Endodermal cell (in vitro differentiated cells): ENCODE data around the gene AMBRA1. TPM values are rescaled to one million over a fixed set of nuclear protein-coding genes. Genes with fewer than 3 reads are reported as not detected.
A peak's percentile ranks its signal among the peaks of the same experiment; 100 is the strongest.

ENCODE experiments used
- DNase-seq: peaks from one replicate; pipeline ENCODE4 v3.0.0-alpha.2; 2017
- H3K27ac ChIP-seq: 2 replicates; pipeline ENCODE4 v1.5.1; 2013; ENCODE audit warnings: mild to moderate bottlenecking, low read depth, low read length, moderate library complexity
- H3K27me3 ChIP-seq: 2 replicates; pipeline ENCODE4 v1.6.1; 2013; ENCODE audit warnings: mild to moderate bottlenecking, low read length, moderate library complexity; ENCODE audit not compliant: insufficient read depth, control insufficient read depth, poor library complexity, severe bottlenecking
- H3K36me3 ChIP-seq: 2 replicates; pipeline ENCODE4 v1.7.0; 2013; ENCODE audit warnings: mild to moderate bottlenecking, low read length, moderate library complexity; ENCODE audit not compliant: control insufficient read depth, insufficient read depth
- H3K4me1 ChIP-seq: one replicate; pipeline ENCODE4 v1.7.0; 2013; ENCODE audit warnings: low read length; ENCODE audit not compliant: control insufficient read depth, insufficient read depth
- H3K4me3 ChIP-seq: 2 replicates; pipeline ENCODE4 v1.5.1; 2013; ENCODE audit warnings: mild to moderate bottlenecking, low read length, moderate library complexity
- H3K9ac ChIP-seq: 2 replicates; pipeline ENCODE4 v1.6.1; 2013; ENCODE audit warnings: mild to moderate bottlenecking, low read length, moderate library complexity; ENCODE audit not compliant: poor library complexity, severe bottlenecking; ENCODE audit errors: extremely low read depth
- H3K9me3 ChIP-seq: 2 replicates; pipeline ENCODE4 v1.6.1; 2013; ENCODE audit warnings: mild to moderate bottlenecking, low read length, moderate library complexity; ENCODE audit not compliant: control insufficient read depth
- H3K27ac Mint-ChIP-seq: 2 replicates; pipeline ENCODE4 v1.8.0; 2020; ENCODE audit warnings: mixed read lengths
- H3K27me3 Mint-ChIP-seq: 2 replicates; pipeline ENCODE4 v1.8.0; 2021; ENCODE audit warnings: mild to moderate bottlenecking, mixed read lengths; ENCODE audit not compliant: insufficient read depth
- H3K36me3 Mint-ChIP-seq: 2 replicates; pipeline ENCODE4 v1.8.0; 2020; ENCODE audit warnings: low read depth, mixed read lengths
- H3K4me1 Mint-ChIP-seq: 2 replicates; pipeline ENCODE4 v1.8.0; 2020; ENCODE audit warnings: mixed read lengths
- H3K4me3 Mint-ChIP-seq: 2 replicates; pipeline ENCODE4 v1.8.0; 2020; ENCODE audit warnings: mild to moderate bottlenecking, moderate library complexity, mixed read lengths
- H3K9me3 Mint-ChIP-seq: 2 replicates; pipeline ENCODE4 v1.8.0; 2020; ENCODE audit warnings: mild to moderate bottlenecking, mixed read lengths
- CTCF ChIP-seq: fragments of 200-600 bp; sonication (generic); conservative IDR thresholded peaks from 2 replicates; pipeline ENCODE4 v1.5.0; 2021; ENCODE audit warnings: antibody characterized with exemption, mild to moderate bottlenecking
- WGBS, 2 experiments: methylation state at CpG; one replicate each; pipeline versions ENCODE4 v1.1.5 to v1.1.7; 2013; ENCODE audit warnings: missing lambda C conversion rate in 2 of 2, mixed read lengths in 1 of 2; ENCODE audit not compliant: insufficient coverage in 1 of 2, insufficient read length in 1 of 2; 5-methylcytosine and 5-hydroxymethylcytosine counted together
- total RNA-seq, 2 donors: library from RNA; stranded (reverse); fragmentation: NEBNext Ultra II Directional in 1 of 2; extraction: Animal tissue kit (Norgen Biotek cat#: 25700) in 1 of 2; gene quantifications; 2 replicates in 1 of 2; 3 replicates in 1 of 2; pipeline ENCODE4 v1.2.1, GENCODE V29; 2021

Gene AMBRA1
- total RNA-seq, 2 donors from 2014 or later, result 54.5 to 67.8 TPM

DNA sequence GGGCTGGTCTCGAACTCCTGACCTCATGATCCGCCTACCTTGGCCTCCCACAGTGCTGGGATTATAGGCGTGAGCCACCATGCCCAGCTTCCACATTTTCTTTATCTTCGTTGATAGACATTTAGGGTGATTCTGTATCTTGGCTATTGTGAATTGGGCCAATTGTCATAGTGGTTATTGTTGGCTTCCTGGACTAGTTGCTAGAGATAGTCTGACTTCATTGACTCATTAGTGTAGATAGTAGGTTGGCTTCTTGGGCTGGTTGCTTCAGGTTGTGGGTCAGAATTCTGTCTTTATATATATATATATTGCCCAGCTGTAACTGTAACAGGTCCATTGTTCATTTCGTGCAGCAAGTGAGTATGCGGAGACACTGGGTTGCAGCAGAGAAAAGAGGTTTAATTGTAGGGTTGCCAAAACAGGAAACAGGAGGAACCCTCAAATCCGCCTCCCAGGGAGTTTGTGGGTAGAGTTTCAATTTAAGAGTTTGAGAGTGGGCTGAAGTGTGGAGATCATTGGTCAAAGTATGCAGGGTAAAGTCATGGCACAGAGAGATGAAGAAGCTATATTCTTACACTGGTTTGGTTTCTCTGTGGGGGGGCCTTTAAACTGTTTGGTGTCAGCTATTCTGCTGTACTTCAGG is 45.5 kb upstream of the AMBRA1 start:
- H3K4me3 Mint-ChIP-seq, result no peak overlapping the region
- DNase-seq, result no peak
- H3K27ac Mint-ChIP-seq, result no peak overlapping the region
- no peaks in the 10 kb centered on the region for H3K27me3 Mint-ChIP-seq
- no peaks in the 10 kb centered on the region for H3K27me3 ChIP-seq
- TF ChIP-seq CTCF, result no peak
- H3K9me3 ChIP-seq, result peaks cover 39% of the 10 kb centered on the region
- H3K36me3 ChIP-seq, result peaks cover 63% of the 10 kb centered on the region
- H3K27ac ChIP-seq, result no peak overlapping the region
- H3K4me1 Mint-ChIP-seq, result peaks cover 8% of the 10 kb centered on the region
- H3K4me3 ChIP-seq, result no peak overlapping the region
- peaks cover 70% of the 10 kb centered on the region for H3K36me3 Mint-ChIP-seq
- no peak overlapping the region for H3K9ac ChIP-seq
- H3K4me1 ChIP-seq, result no peaks in the 10 kb centered on the region
- 99 to 100% methylated on average over 3 to 7 of the region's 7 CpGs for WGBS, 2 experiments
- peaks cover 11% of the 10 kb centered on the region for H3K9me3 Mint-ChIP-seq

DNA sequence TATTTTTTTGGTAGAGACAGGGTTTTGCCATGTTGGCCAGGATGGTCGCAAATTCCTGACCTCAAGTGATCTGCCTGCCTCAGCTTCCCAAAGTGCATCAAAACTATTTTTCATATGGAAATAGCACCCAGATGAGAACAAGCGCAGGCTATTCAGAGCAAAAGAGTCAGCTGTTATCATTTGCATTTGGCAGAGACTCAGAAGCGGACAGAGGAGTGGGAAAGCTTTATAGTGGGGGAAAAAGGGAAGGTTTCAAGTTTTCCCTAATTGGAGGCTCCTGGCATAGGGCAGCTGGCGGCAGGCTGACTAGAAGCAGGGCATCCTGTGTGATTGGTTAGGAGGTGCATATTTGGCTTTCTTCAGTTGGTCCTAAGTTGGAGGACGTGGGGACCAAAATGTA is 43.7 kb upstream of the AMBRA1 start:
- Histone ChIP-seq H3K36me3 (peaks cover 46% of the 10 kb centered on the region), H3K9ac (no peak overlapping the region), H3K9me3 (peaks cover 34% of the 10 kb centered on the region), H3K27me3 (no peaks in the 10 kb centered on the region), H3K4me3 (no peak overlapping the region), H3K4me1 (no peaks in the 10 kb centered on the region), H3K27ac (no peak overlapping the region)
- Mint-ChIP-seq H3K4me3 (no peak overlapping the region), H3K9me3 (peaks cover 9% of the 10 kb centered on the region), H3K4me1 (peaks cover 8% of the 10 kb centered on the region), H3K36me3 (peaks cover 58% of the 10 kb centered on the region), H3K27ac (no peak overlapping the region), H3K27me3 (no peaks in the 10 kb centered on the region)
- no peak for TF ChIP-seq CTCF
- no peak for DNase-seq
- WGBS, 2 experiments, result 92 to 98% methylated on average over 3 to 5 of the region's 5 CpGs

- Mint-ChIP-seq H3K4me3 (no peak overlapping the region), H3K4me1 (peaks cover 8% of the 10 kb centered on the region), H3K36me3 (peaks cover 63% of the 10 kb centered on the region), H3K27me3 (no peaks in the 10 kb centered on the region), H3K27ac (peak overlapping the region; percentile 10), H3K9me3 (peaks cover 8% of the 10 kb centered on the region)
- H3K27ac ChIP-seq, result no peak overlapping the region
- H3K27me3 ChIP-seq, result no peaks in the 10 kb centered on the region
- DNase-seq, result no peak
- no peak overlapping the region for H3K9ac ChIP-seq
- H3K9me3 ChIP-seq, result peaks cover 31% of the 10 kb centered on the region
- no peaks in the 10 kb centered on the region for H3K4me1 ChIP-seq
- TF ChIP-seq CTCF, result no peak
- no peak overlapping the region for H3K4me3 ChIP-seq
- WGBS, 2 experiments, result 80 to 90% methylated on average over 2 to 5 of the region's 5 CpGs
- peaks cover 58% of the 10 kb centered on the region for H3K36me3 ChIP-seq
Observed at GRCh38 chr11:46635557-46636139, 41.8 kb upstream of the AMBRA1 start.
